Activated CD4-positive, alpha-beta T cell treated with anti-CD3 and anti-CD28 coated beads for 24 hours (primary cell): ENCODE data around the gene HDLBP.

ENCODE experiments used
- DNase-seq, 2 donors: peaks; one replicate each; pipeline ENCODE4 v3.0.0-alpha.2; 2020; ENCODE audit warnings: low read depth in 2 of 2

Gene HDLBP

GRCh38 chr2:241190291-241190981 is 125.0 kb downstream of the HDLBP start:
- no peak for DNase-seq

- no peak for DNase-seq
Measured at GRCh38 chr2:241189856-241190201, 125.6 kb downstream of the HDLBP start.

GRCh38 chr2:241189093-241189855 is 126.2 kb downstream of the HDLBP start:
- no peak for DNase-seq

GRCh38 chr2:241188361-241189092 is 126.9 kb downstream of the HDLBP start, which contains the start of gene ANO7:
Gene ANO7, plus strand, starts transcription at chr2:241188677. Its CDS starts 1,387 bp downstream, at chr2:241190064.
- DNase-seq = no peak

- no peak for DNase-seq
Measured at GRCh38 chr2:241187918-241188234, 127.6 kb downstream of the HDLBP start.

- no peak for DNase-seq
Measured at GRCh38 chr2:241187101-241187917, 128.2 kb downstream of the HDLBP start.

- no peak for DNase-seq
Measured at GRCh38 chr2:241185961-241186360, 129.5 kb downstream of the HDLBP start.

- DNase-seq = no peak
Measured at GRCh38 chr2:241184901-241185300, 130.6 kb downstream of the HDLBP start.

- no peak for DNase-seq
Measured at GRCh38 chr2:241183221-241183620, 132.3 kb downstream of the HDLBP start.

- DNase-seq = no peak
Measured at GRCh38 chr2:241182531-241183133, 132.8 kb downstream of the HDLBP start.

GRCh38 chr2:241182126-241182525 is 133.3 kb downstream of the HDLBP start:
- DNase-seq = no peak

- no peak for DNase-seq
Measured at GRCh38 chr2:241180495-241180894, 135.0 kb downstream of the HDLBP start.

GRCh38 chr2:241179899-241180298 is 135.6 kb downstream of the HDLBP start:
- DNase-seq = peak in 1 of 2 donors; percentile 4

GRCh38 chr2:241178961-241179360 is 136.5 kb downstream of the HDLBP start:
- DNase-seq = no peak

GRCh38 chr2:241177526-241178334 is 137.7 kb downstream of the HDLBP start:
- no peak for DNase-seq
